PC-9 (cell line): ENCODE results near the gene ADAP1. TPM values are rescaled to one million over a fixed set of nuclear protein-coding genes. Genes with fewer than 3 reads are reported as not detected.
A peak's percentile ranks its signal among the peaks of the same experiment; 100 is the strongest.
"Not testable (repeated sequence)": the region's sequence is repeated elsewhere in the genome, so short reads cannot be mapped to it uniquely, and the experiment has no call there.

Experiments used
- BruUV-seq: library from RNA; stranded (reverse); fragments of 400-500 nt; replicated peaks from 2 replicates; lab custom pipeline; 2021; lab: Mats Ljungman, UMichigan
- CTCF ChIA-PET: fragments of 300-600 bp; sonication (Branson Sonifier 250); formaldehyde crosslinking; loops from one replicate; lab custom pipeline; 2022; ENCODE audit warnings: antibody characterized with exemption; lab: Charles Lee
- POLR2A ChIA-PET: fragments of 300-600 bp; sonication (Branson Sonifier 250); formaldehyde crosslinking; loops from one replicate; lab custom pipeline; 2022; ENCODE audit warnings: antibody characterized with exemption; ENCODE audit not compliant: unreplicated experiment; lab: Charles Lee
- DNase-seq, 2 experiments: peaks; one replicate each; pipeline versions ENCODE4 v3.0.0 to v3.0.0-alpha.2; 2015 to 2022; ENCODE audit warnings: mixed read lengths in 1 of 2
- H2AFZ ChIP-seq: fragments of 200-600 bp; sonication (generic); 2 replicates; pipeline ENCODE4 v1.8.1; 2017; ENCODE audit warnings: antibody characterized with exemption
- H3F3A ChIP-seq: fragments of 200-600 bp; sonication (generic); 2 replicates; pipeline ENCODE4 v1.8.1; 2017; ENCODE audit warnings: antibody characterized with exemption, mild to moderate bottlenecking, low read depth; ENCODE audit not compliant: insufficient read depth
- H3K27ac ChIP-seq: fragments of 200-600 bp; sonication (generic); 2 replicates; pipeline ENCODE4 v1.6.1; 2016; ENCODE audit warnings: mixed run types
- H3K27me3 ChIP-seq: fragments of 200-600 bp; sonication (generic); 2 replicates; pipeline ENCODE4 v1.6.1; 2016; ENCODE audit warnings: low read depth, mixed run types; ENCODE audit not compliant: insufficient read depth
- H3K36me3 ChIP-seq: fragments of 200-600 bp; sonication (generic); 2 replicates; pipeline ENCODE4 v1.6.1; 2016; ENCODE audit warnings: low read depth, mixed run types
- H3K4me1 ChIP-seq: fragments of 200-600 bp; sonication (generic); replicated peaks from 2 replicates; pipeline ENCODE4 v1.6.1; 2016; ENCODE audit warnings: mixed run types; ENCODE audit not compliant: insufficient read depth
- H3K4me2 ChIP-seq: fragments of 200-600 bp; sonication (generic); 2 replicates; pipeline ENCODE4 v1.6.1; 2017; ENCODE audit warnings: mixed run types
- H3K4me3 ChIP-seq: fragments of 200-600 bp; sonication (generic); 2 replicates; pipeline ENCODE4 v1.6.1; 2016; ENCODE audit warnings: mixed run types
- H3K79me2 ChIP-seq: fragments of 200-600 bp; sonication (generic); 2 replicates; pipeline ENCODE4 v1.6.1; 2017; ENCODE audit warnings: low read depth, mixed run types
- H3K9me2 ChIP-seq: fragments of 200-600 bp; sonication (generic); 2 replicates; pipeline ENCODE4 v1.8.1; 2017; ENCODE audit warnings: mild to moderate bottlenecking; ENCODE audit not compliant: insufficient read depth
- H3K9me3 ChIP-seq: fragments of 200-600 bp; sonication (generic); 2 replicates; pipeline ENCODE4 v1.8.1; 2016; ENCODE audit warnings: low read depth; ENCODE audit not compliant: insufficient read depth
- H4K20me1 ChIP-seq: fragments of 200-600 bp; sonication (generic); 2 replicates; pipeline ENCODE4 v1.8.1; 2017; ENCODE audit not compliant: insufficient read depth
- CTCF ChIP-seq: fragments of 200-600 bp; sonication (generic); conservative IDR thresholded peaks from 2 replicates; pipeline ENCODE4 v1.6.1; 2017; ENCODE audit warnings: mixed run types, antibody characterized with exemption, mild to moderate bottlenecking, moderate library complexity
- EZH2 ChIP-seq: fragments of 200-600 bp; sonication (generic); IDR thresholded peaks from 2 replicates; pipeline ENCODE4 v1.8.0; 2017; ENCODE audit warnings: antibody characterized with exemption, low read depth
- intact Hi-C: fragments of 100-400 bp; cut with micrococcal nuclease; formaldehyde crosslinking; loops from one replicate; pipeline ENCODE4 v1.10.0; 2022; ENCODE audit not compliant: unreplicated experiment
- total RNA-seq: library from RNA; stranded (reverse); gene quantifications from 2 replicates; pipeline ENCODE4 v1.2.3, GENCODE V29; 2021

The ADAP1 gene
- total RNA-seq, 1 experiment from 2014 or later = 73.9 TPM

GRCh38 chr7:945556-946255 is 8.8 kb downstream of the ADAP1 start:
- peaks cover 39% of the 10 kb centered on the region for H3K79me2 ChIP-seq
- CTCF ChIA-PET = interaction anchor here (0.6 kb wide), 1 partner anchor 574 kb away, joined by 3 read pairs; no protein-coding TSS in a partner anchor
- H3K4me1 ChIP-seq = peaks cover 61% of the 10 kb centered on the region
- 0 out of 2 replicates have a peak, but pooled peaks cover 3% of the 10 kb centered on the region for H3K9me3 ChIP-seq
- H3F3A ChIP-seq = peaks cover 49% of the 10 kb centered on the region
- H3K4me3 ChIP-seq = peak overlapping the region; percentile 48; the same call in 1 of the 2 replicates
- DNase-seq = peak; percentile 99 to 100
- no TSS peak for BruUV-seq
- peak overlapping the region; percentile 69 for H2AFZ ChIP-seq
- no peaks in the 10 kb centered on the region for H3K9me2 ChIP-seq
- TF ChIP-seq CTCF = no peak
- no peak for TF ChIP-seq EZH2
- no peaks in the 10 kb centered on the region for H4K20me1 ChIP-seq
- peak overlapping the region; percentile 87 for H3K4me2 ChIP-seq
- intact Hi-C loops = loop anchor here (1.0 kb wide), 2 partner anchors 9 to 18 kb away; no protein-coding TSS in a partner anchor
- no peaks in the 10 kb centered on the region for H3K27me3 ChIP-seq
- peak overlapping the region; percentile 94 for H3K27ac ChIP-seq
- H3K36me3 ChIP-seq = no peaks in the 10 kb centered on the region
- POLR2A ChIA-PET = interaction anchor here (0.6 kb wide), 1 partner anchor 680 kb away, joined by 4 read pairs; no protein-coding TSS in a partner anchor

- peak in 1 of 2 experiments; percentile 63 for DNase-seq
- Histone ChIP-seq H3K9me2 (no peaks in the 10 kb centered on the region), H4K20me1 (no peaks in the 10 kb centered on the region), H3K4me2 (peak overlapping the region; percentile 87), H2AFZ (peak overlapping the region; percentile 69), H3K79me2 (peaks cover 38% of the 10 kb centered on the region), H3K4me3 (peak overlapping the region; percentile 45; the same call in 1 of the 2 replicates), H3K4me1 (peaks cover 55% of the 10 kb centered on the region), H3K9me3 (0 out of 2 replicates have a peak, but pooled peaks cover 3% of the 10 kb centered on the region), H3F3A (peaks cover 49% of the 10 kb centered on the region), H3K27ac (peak overlapping the region; percentile 85), H3K27me3 (no peaks in the 10 kb centered on the region), H3K36me3 (no peaks in the 10 kb centered on the region)
- intact Hi-C loops = loop anchor here (1.0 kb wide), 2 partner anchors 9 to 18 kb away; no protein-coding TSS in a partner anchor
- CTCF ChIA-PET = no interaction called here
- TSS peak; percentile 34 for BruUV-seq
- POLR2A ChIA-PET = interaction anchor here (0.6 kb wide), 2 partner anchors 22 to 114 kb away, joined by 3 read pairs; no protein-coding TSS in a partner anchor
- TF ChIP-seq CTCF (no peak), EZH2 (no peak)
These were observed 9.3 kb downstream of the ADAP1 start for GRCh38 chr7:945147-945555.

GRCh38 chr7:944744-945143 is 9.7 kb downstream of the ADAP1 start:
- no TSS peak for BruUV-seq
- Histone ChIP-seq H3K27ac (peak overlapping the region; percentile 85), H2AFZ (no peak overlapping the region), H3K4me3 (peak overlapping the region; percentile 45; the same call in 1 of the 2 replicates), H3F3A (peaks cover 47% of the 10 kb centered on the region), H3K36me3 (no peaks in the 10 kb centered on the region), H3K27me3 (no peaks in the 10 kb centered on the region), H3K79me2 (peaks cover 38% of the 10 kb centered on the region), H3K9me3 (0 out of 2 replicates have a peak, but pooled peaks cover 3% of the 10 kb centered on the region), H3K4me2 (peak overlapping the region; percentile 87), H4K20me1 (no peaks in the 10 kb centered on the region), H3K9me2 (no peaks in the 10 kb centered on the region), H3K4me1 (peaks cover 51% of the 10 kb centered on the region)
- TF ChIP-seq EZH2 = no peak
- DNase-seq = no peak
- ChIA-PET CTCF (no interaction called here), POLR2A (interaction anchor here (0.6 kb wide), 2 partner anchors 21 to 113 kb away, joined by 3 read pairs; no protein-coding TSS in a partner anchor)
- intact Hi-C loops = loop anchor here (1.0 kb wide), 2 partner anchors 8 to 17 kb away; no protein-coding TSS in a partner anchor

- BruUV-seq, POLR2A ChIA-PET, H4K20me1 ChIP-seq, DNase-seq, H3K27me3 ChIP-seq, CTCF ChIA-PET, intact Hi-C loops, H3K4me3 ChIP-seq, H3K9me3 ChIP-seq, H3K4me2 ChIP-seq, H3K9me2 ChIP-seq, H2AFZ ChIP-seq, H3K36me3 ChIP-seq, H3K27ac ChIP-seq: not testable (repeated sequence)
- H3K79me2 ChIP-seq = peaks cover 38% of the 10 kb centered on the region
- peaks cover 45% of the 10 kb centered on the region for H3F3A ChIP-seq
- H3K4me1 ChIP-seq = peaks cover 44% of the 10 kb centered on the region
These were observed 10.7 kb downstream of the ADAP1 start for GRCh38 chr7:943793-944192.
